H7 (cell line): ENCODE results near the gene OXLD1. TPM values are rescaled to one million over a fixed set of nuclear protein-coding genes. Genes with fewer than 3 reads are reported as not detected.

ENCODE experiments used
- DNase-seq: peaks from one replicate; pipeline ENCODE4 v3.0.0; 2012
- H3K27me3 ChIP-seq: 2 replicates; pipeline ENCODE4 v1.6.0; 2011; ENCODE audit warnings: mild to moderate bottlenecking, low read length; ENCODE audit not compliant: control insufficient read depth, insufficient read depth
- H3K36me3 ChIP-seq: replicated peaks from 2 replicates; pipeline ENCODE4 v1.5.1; 2011; ENCODE audit warnings: low read length; ENCODE audit not compliant: control insufficient read depth, insufficient read depth
- H3K4me3 ChIP-seq: 2 replicates; pipeline ENCODE4 v1.5.1; 2011; ENCODE audit warnings: low read depth, mild to moderate bottlenecking, control low read depth, low read length, moderate library complexity; ENCODE audit not compliant: insufficient read depth
- total RNA-seq: library from RNA; depleted of rRNA; stranded (reverse); fragments of >200 nt; shearing (Covaris generic); gene quantifications from 2 replicates; pipeline ENCODE4 v1.2.3, GENCODE V29; 2014

Gene OXLD1
- total RNA-seq, 1 experiment from 2014 or later, result 115 TPM

GRCh38 chr17:81656118-81656743, 10.2 kb downstream of the OXLD1 start, which contains the start of gene PDE6G:
TSS of gene PDE6G (minus strand) at chr17:81656542. CDS start at chr17:81653305, 3,237 bp downstream.
- Histone ChIP-seq H3K27me3 (no peaks in the 10 kb centered on the region), H3K36me3 (no peaks in the 10 kb centered on the region), H3K4me3 (no peak within 1 kb of the TSS)
- no peak for DNase-seq

GRCh38 chr17:81655378-81656117, 10.9 kb downstream of the OXLD1 start:
- Histone ChIP-seq H3K36me3 (no peaks in the 10 kb centered on the region), H3K4me3 (no peak overlapping the region), H3K27me3 (no peaks in the 10 kb centered on the region)
- DNase-seq, result peak; percentile 72

- DNase-seq, result peak; percentile 94
- no peaks in the 10 kb centered on the region for H3K36me3 ChIP-seq
- peak overlapping the region; percentile 25 for H3K4me3 ChIP-seq
These were observed 13.3 kb downstream of the OXLD1 start for GRCh38 chr17:81652906-81653771.

GRCh38 chr17:81651692-81652091, 14.7 kb downstream of the OXLD1 start:
- DNase-seq, result peak; percentile 52
- H3K27me3 ChIP-seq, result peaks cover 20% of the 10 kb centered on the region
- no peak overlapping the region for H3K4me3 ChIP-seq
- no peaks in the 10 kb centered on the region for H3K36me3 ChIP-seq

More at GRCh38 chr17:81652906-81653771, 13.3 kb downstream of the OXLD1 start:
- peaks cover 9% of the 10 kb centered on the region for H3K27me3 ChIP-seq

DNA sequence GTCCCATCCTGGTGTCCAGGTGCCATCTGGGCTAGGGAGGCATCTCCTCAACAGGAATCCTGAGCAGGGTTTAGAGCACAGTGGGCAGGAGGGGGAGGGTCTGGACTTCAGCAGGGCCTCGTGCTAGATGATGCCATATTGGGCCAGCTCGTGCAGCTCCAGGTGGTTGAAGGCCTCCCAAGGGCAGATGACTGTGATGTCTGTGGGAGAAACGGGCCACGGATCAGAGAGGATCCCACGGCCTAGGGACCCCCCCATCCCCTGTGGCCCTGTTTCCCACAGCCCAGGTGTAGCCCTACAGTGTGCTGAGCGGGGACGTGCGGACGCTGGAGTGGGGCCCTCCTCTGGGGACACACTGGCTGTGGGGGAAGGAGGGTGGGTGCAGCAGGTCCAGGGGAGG, 15.5 kb downstream of the OXLD1 start:
- Histone ChIP-seq H3K27me3 (peaks cover 20% of the 10 kb centered on the region), H3K36me3 (no peaks in the 10 kb centered on the region), H3K4me3 (no peak overlapping the region)
- no peak for DNase-seq

- Histone ChIP-seq H3K36me3 (no peaks in the 10 kb centered on the region), H3K4me3 (peak overlapping the region; percentile 31; the same call in 1 of the 2 replicates)
- DNase-seq, result peak; percentile 57
These were observed 17.7 kb downstream of the OXLD1 start for GRCh38 chr17:81648707-81649085.

GRCh38 chr17:81648013-81648706, 18.2 kb downstream of the OXLD1 start:
- Histone ChIP-seq H3K36me3 (no peaks in the 10 kb centered on the region), H3K4me3 (peak overlapping the region; percentile 31), H3K27me3 (peaks cover 20% of the 10 kb centered on the region)
- peak; percentile 81 for DNase-seq

More at GRCh38 chr17:81648707-81649085, 17.7 kb downstream of the OXLD1 start:
- peaks cover 20% of the 10 kb centered on the region for H3K27me3 ChIP-seq

GRCh38 chr17:81647640-81648012, 18.8 kb downstream of the OXLD1 start:
- peak overlapping the region; percentile 31; the same call in 1 of the 2 replicates for H3K4me3 ChIP-seq
- H3K36me3 ChIP-seq, result no peaks in the 10 kb centered on the region
- peaks cover 20% of the 10 kb centered on the region for H3K27me3 ChIP-seq
- DNase-seq, result no peak

DNA sequence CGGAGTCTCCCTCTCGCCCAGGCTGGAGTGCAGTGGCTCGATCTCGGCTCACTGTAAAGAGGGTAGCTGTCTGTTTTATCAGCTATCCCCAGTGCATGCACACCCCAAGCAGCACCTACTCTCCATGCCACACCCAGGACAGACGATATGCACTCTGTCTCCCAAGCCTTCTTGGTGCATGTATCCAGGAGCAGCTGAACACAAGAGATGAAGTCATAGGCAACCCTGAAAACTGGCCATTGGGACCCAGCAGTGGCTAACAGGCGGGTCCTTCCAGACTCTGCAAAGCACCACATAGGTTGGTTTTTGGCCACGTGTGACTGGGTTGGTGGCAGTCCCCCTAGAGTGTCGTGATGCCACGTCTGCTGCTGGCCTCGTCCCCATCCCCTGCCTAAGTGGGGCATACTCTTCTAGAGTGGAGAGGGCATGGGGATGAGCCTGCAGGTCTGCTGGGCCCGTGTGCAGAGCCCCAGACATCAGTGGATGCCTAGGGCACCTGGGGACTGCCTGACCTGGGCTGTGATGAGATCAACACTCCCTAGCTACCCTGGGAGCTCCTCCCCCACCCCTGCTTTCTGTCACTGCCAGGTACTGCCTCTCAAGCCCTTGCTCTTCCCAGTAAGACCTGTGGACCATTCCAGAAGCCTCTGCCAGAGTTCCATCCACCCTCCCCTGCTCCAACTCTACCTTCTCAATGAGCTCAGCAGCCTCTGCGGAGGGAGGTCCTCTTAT, 19.4 kb downstream of the OXLD1 start:
- DNase-seq, result peak; percentile 64
- H3K4me3 ChIP-seq, result no peak overlapping the region; the same call in 1 of the 2 replicates

GRCh38 chr17:81644976-81645952, 21.1 kb downstream of the OXLD1 start:
- peak; percentile 57 for DNase-seq
- Histone ChIP-seq H3K27me3 (peaks cover 20% of the 10 kb centered on the region), H3K36me3 (no peaks in the 10 kb centered on the region), H3K4me3 (no peak overlapping the region)

More for the DNA sequence above, 19.4 kb downstream of the OXLD1 start:
- Histone ChIP-seq H3K27me3 (peaks cover 20% of the 10 kb centered on the region), H3K36me3 (no peaks in the 10 kb centered on the region)

DNA sequence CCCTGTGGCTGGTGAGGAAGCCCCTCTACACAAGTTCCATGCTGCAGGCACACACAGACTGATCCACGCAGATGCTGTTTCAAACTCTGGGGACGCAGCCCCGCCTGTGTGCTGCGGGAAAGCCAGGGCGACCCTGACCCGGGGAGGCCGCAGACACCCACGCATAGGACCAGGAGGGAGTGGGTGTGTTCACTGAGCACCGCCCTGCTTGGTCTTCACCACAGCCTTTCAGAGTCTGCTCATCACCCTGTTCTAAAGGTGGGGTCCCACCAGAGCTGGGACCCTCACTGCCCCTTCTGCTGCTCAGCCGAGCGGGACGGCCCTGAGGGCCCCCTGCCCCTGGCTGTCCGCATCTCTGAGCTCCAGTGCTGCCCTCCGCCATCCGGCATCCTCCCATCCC, 21.9 kb downstream of the OXLD1 start:
- Histone ChIP-seq H3K4me3 (no peak overlapping the region), H3K36me3 (no peaks in the 10 kb centered on the region), H3K27me3 (peaks cover 20% of the 10 kb centered on the region)
- DNase-seq, result peak; percentile 59

- DNase-seq, result peak; percentile 68
- Histone ChIP-seq H3K4me3 (no peak overlapping the region), H3K36me3 (no peaks in the 10 kb centered on the region), H3K27me3 (peaks cover 1% of the 10 kb centered on the region)
These were observed 24.4 kb downstream of the OXLD1 start for GRCh38 chr17:81641825-81642489.
